Activated CD4-positive, alpha-beta T cell treated with anti-CD3 and anti-CD28 coated beads for 1 hour (primary cell): Measurements from ENCODE around the gene SLX4IP.

Source experiments
- DNase-seq: peaks from one replicate; pipeline ENCODE4 v3.0.0-alpha.2; 2020

Gene SLX4IP

GRCh38 chr20:10670501-10671220 lies 235.6 kb downstream of the SLX4IP start:
- DNase-seq = no peak

GRCh38 chr20:10671221-10671918 lies 236.3 kb downstream of the SLX4IP start:
- no peak for DNase-seq

- no peak for DNase-seq
These were observed 237.0 kb downstream of the SLX4IP start for GRCh38 chr20:10671919-10672623.

GRCh38 chr20:10672624-10673127 lies 237.6 kb downstream of the SLX4IP start:
- no peak for DNase-seq

- DNase-seq = no peak
These were observed 238.2 kb downstream of the SLX4IP start for GRCh38 chr20:10673176-10673841.

GRCh38 chr20:10673842-10674683 lies 239.0 kb downstream of the SLX4IP start, which contains the start of gene JAG1:
Gene JAG1, minus strand, starts transcription at chr20:10673999. Its CDS starts 469 bp downstream, at chr20:10673530.
- no peak for DNase-seq

GRCh38 chr20:10674684-10675449 lies 239.8 kb downstream of the SLX4IP start:
- DNase-seq = no peak

GRCh38 chr20:10675450-10675848 lies 240.3 kb downstream of the SLX4IP start:
- no peak for DNase-seq

GRCh38 chr20:10676518-10676917 lies 241.4 kb downstream of the SLX4IP start:
- DNase-seq = no peak
